HG03432 (cell line): Measurements from ENCODE around the gene TNRC18.
A peak's percentile ranks its signal among the peaks of the same experiment; 100 is the strongest.
"Not testable (repeated sequence)": the region's sequence is repeated elsewhere in the genome, so short reads cannot be mapped to it uniquely, and the experiment has no call there.

Experiments
- ATAC-seq: cut with Tn5 transposase; IDR thresholded peaks from one replicate; pipeline ENCODE4 v1.9.1; 2021; ENCODE audit warnings: mild to moderate bottlenecking, moderate library complexity; ENCODE audit not compliant: unreplicated experiment

The TNRC18 gene

DNA sequence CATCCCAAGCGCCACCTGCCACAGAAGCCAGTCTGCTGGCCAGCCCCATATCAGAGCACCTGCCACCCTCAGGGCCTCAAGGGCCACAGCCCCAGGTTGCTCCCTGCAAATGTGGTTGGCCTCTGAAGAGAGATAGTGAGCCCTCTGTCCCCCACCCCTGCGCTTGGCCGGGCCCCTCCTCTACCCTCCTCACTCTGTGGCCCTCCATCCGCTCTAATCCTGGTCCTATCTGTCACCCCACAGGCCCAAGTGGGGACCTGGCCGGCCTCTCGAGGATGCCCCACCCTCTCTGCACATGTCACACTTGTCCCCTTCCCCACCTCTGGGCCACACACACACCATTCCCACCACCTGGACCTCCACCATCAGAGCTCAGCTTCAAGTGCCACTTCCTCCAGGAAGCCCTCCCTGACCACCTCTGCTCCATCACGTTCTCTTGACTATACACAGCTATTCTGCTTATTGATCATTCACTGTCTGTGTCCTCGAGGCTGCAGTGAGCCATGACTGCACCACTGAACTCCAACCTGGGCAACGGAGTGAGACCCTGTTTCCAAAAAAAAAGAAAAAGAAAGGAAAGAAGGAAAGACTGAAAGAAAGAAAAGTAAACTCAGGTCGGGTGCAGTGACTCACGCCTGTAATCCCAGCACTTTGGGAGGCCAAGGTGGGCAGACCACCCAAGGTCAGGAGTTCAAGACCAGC is 42.4 kb downstream of the TNRC18 start:
- no peak for ATAC-seq

GRCh38 chr7:5380350-5381070 is 43.1 kb downstream of the TNRC18 start:
- no peak for ATAC-seq

GRCh38 chr7:5379546-5379945 is 44.1 kb downstream of the TNRC18 start:
- no peak for ATAC-seq

- no peak for ATAC-seq
Measured at GRCh38 chr7:5377816-5378215, 45.8 kb downstream of the TNRC18 start.

GRCh38 chr7:5377279-5377678 is 46.4 kb downstream of the TNRC18 start:
- ATAC-seq, result no peak

DNA sequence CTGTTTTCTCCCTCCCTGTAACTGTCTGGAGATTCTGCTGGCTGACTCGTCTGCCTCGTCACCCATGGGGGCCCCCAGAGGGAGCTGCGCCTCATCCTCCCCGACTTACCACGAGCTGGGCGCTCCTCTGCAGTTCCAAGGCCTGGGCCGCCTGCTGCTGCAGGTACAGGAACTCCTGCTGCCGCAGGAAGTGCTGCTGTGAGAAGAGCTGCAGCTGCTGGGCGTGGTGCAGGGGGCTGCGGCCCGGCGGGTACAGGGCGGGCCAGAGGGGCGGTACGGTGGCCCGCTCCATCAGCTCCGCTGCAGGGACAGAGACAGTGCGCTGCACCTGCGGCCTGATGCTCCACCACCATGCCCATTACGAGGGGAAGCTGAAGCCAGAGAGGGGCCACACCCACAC is 47.7 kb downstream of the TNRC18 start:
- no peak for ATAC-seq

- no peak for ATAC-seq
Measured at GRCh38 chr7:5374464-5374863, 49.2 kb downstream of the TNRC18 start.

DNA sequence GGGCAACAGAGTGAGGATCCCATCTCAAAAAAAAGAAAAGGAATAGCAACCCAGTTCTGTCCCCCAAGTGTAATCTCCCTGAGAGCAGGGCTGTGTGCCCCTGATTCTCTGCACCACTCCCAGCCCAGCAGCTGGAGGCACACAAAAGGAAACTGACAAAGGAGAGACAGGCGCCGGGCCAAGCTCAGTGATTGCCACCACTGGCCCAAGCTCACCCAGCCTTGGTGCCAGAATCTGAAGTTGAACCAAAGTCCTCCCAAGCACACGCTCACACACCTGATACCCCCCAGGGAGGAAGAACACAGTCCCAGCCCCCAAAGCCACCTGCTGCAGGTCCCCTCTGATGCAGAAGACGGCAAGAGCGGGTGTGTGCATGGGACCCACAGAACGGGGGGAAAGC is 50.3 kb downstream of the TNRC18 start:
- no peak for ATAC-seq

DNA sequence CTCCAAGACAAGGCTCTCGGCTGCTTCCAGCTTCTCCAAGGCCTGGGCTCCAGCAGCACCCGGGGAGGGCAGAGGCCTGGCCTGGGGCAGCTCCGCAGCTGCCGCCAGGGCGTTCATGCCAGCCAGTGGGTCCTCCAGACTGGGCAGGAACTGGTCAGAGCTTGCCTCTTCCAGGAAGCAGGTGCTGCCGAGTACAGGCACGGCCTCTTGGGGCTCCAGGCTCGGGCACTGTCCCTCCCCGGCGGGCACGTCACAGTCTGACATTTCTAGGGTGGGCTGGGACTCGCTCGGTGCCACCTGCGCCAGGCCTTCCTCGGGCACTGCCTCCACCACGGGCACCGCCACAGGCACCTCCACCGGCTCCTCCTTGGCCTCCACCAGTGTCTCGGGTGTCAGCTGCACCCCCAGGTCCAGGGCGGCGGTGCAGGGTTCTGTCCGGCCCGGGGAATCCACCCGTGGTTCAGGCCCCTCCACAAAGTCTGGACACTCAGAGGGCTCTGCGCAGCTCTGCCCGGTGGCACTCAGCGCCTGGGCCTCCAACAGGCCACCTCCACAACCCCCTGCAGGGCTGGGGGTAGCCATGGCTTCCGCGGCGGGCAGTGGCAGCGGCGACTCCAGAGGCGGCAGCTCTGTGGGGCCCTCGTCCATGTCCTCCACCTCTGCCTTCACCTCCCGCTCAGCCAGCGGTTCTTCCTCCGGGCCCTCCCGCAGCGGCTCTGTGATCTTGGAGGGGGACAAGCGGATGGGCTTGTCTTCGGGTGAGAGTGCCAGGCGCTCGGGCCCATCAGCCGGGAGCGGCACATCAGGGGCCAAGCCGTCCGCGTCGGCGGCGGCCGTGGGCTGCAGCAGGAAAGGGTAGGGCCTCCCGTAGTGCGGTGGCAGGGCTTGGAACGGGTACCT is 52.9 kb downstream of the TNRC18 start:
- ATAC-seq, result no peak

DNA sequence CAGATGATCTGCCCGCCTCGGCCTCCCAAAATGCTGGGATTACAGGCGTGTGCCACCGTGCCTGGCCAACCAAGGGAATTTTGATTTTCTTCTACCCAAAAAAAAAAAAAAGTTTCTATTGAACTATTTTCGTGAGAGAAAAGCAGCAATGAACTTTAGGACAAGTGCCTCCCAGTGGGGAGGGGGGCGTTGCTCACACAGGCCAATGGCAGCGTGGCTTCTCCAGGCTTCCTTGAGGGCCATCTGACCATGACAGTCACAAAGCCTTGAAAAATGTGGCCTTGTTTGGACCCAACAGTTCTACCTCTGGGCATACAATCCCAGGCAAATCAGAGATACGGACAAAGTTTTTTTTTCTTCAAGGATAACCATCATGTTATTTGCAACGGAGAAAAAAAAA is 56.0 kb downstream of the TNRC18 start:
- ATAC-seq, result no peak

- peak; percentile 73 for ATAC-seq
Measured at GRCh38 chr7:5365976-5366625, 57.5 kb downstream of the TNRC18 start.

DNA sequence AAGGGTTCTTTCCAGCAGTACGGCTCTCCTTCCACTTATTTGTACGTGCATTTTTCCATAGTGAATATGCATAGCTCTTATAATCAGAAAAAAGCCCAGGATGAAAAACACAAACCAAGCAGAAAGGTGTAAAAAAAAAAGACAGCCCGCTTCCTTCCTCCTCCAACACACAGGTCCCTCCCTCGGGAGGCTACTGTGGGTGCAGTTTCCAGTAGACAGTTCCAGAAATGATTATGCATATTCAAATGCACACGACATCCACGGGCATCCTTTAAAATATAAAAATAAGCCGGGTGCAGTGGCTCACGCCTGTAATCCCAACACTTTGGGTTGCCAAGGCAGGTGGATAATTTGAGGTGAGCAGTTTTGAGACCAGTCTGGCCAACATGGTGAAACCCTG is 59.9 kb downstream of the TNRC18 start:
- peak; percentile 45 for ATAC-seq

DNA sequence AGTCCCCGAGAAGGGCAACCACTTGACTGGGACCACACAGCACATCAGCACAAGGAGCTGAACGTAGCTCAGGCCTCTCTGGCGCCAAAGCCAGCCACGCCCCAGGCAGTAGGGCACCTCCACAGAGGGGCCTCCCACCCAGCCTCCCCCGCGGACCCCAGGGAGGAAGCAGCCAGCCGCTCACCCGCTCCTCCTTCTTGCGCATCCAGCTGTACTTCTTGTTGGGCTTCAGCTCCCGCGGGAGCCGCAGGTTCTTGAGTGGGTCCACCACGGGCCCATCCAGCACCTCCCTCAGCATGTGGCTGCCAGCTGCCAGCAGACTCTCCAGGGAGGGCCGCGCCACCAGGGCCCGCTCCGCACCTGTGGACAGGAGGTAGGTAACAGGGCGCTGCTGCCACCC is 61.2 kb downstream of the TNRC18 start:
- no peak for ATAC-seq

DNA sequence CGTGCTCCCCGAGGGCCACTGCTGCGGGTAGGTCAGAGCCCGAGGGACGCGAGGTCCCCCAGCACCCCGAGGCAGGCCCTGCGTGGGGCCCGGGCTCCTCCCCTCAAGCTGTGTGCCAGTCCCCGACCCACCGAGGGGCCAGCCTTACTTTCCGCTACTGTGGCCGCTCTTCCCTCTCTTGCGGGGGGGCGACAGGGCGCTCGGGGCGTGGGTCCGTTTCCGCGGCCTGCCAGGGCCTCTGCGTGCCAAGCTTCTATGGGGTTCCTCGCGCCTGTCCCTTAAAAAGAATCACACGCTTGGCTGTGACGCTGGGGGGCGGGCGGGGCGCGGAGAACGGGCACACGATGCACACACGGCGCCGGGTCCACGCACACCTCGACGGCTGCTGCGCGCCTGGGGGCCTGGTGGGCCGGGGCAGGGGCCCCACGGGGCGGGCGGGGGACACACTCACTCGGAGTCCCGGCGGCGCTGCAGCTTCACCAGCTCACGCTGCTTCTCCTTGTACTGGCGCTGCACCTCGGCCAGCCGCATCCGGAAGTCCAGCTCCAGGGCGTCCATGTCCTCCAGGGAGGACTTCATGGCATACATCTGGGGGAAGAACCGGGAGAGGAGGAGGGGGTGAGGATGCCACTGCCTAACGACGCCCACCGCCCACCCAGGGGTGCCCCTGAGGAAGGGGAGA is 62.0 kb downstream of the TNRC18 start:
- ATAC-seq, result no peak

GRCh38 chr7:5360971-5361370 is 62.7 kb downstream of the TNRC18 start:
- ATAC-seq, result no peak

DNA sequence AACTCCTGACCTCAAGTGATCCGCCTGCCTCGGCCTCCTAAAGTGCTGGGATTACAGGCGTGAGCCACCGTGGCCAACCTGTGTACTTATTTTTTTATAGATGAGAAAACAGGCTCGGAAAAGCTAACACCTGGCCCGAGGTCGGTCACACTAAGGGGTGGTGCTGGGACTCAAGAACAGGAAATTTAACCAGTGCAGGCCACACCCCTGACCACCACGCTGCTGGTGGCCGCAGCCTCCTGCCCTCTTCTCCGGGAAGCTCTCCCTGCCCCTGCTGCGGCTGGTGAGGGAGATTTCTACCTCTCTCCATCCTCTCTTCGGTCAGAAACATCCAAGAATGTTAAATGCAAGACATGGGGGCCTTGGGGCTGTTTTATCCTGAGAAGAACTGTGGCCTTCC is 63.2 kb downstream of the TNRC18 start:
- ATAC-seq, result no peak

GRCh38 chr7:5360021-5360420 is 63.6 kb downstream of the TNRC18 start:
- not testable (repeated sequence) for ATAC-seq

DNA sequence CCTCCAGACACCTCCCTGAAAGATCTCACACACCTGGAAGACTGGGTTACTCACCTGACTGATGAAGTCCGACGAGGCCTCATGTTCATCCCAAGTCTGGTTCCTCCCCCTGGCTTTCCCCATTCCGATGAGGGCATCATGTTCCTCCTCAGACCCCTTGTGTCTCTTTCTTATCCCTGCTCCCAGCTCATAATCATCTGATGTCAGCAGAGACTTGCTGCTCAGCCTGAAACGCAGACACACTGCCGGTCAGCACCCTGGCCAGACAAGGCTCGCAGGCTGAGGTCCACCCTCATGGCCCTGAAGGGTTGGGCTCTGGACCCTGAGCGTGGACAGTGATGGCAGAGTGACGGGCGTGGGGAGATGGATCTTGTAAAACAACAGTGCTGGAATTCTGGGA is 64.3 kb downstream of the TNRC18 start:
- ATAC-seq, result no peak

- no peak for ATAC-seq
Measured at GRCh38 chr7:5357951-5358350, 65.7 kb downstream of the TNRC18 start.

- ATAC-seq, result no peak
Measured at GRCh38 chr7:5356751-5357119, 66.9 kb downstream of the TNRC18 start.
